Lower leg skin (tissue), 4 donors: ENCODE measurements around the gene ACOT13. TPM values are rescaled to one million over a fixed set of nuclear protein-coding genes. Genes with fewer than 3 reads are reported as not detected.
"Not testable (repeated sequence)": the region's sequence is repeated elsewhere in the genome, so short reads cannot be mapped to it uniquely, and the experiment has no call there.

ENCODE experiments used
- DNase-seq, 2 donors: peaks; one replicate each; pipeline ENCODE4 v3.0.0-alpha.2; 2019; ENCODE audit warnings: low spot score in 2 of 2
- H3K4me3 ChIP-seq: fragments of 200-600 bp; sonication (generic); 2 replicates; pipeline ENCODE4 v1.5.1; 2017; ENCODE audit warnings: mild to moderate bottlenecking, low read depth; ENCODE audit not compliant: poor library complexity, severe bottlenecking
- CTCF ChIP-seq, 3 donors: fragments of 450-650 bp; IDR thresholded peaks; one replicate each; pipeline ENCODE4 v1.5.1; 2016; ENCODE audit warnings: antibody characterized with exemption in 3 of 3, mild to moderate bottlenecking in 3 of 3, moderate library complexity in 2 of 3
- POLR2A ChIP-seq, 2 donors: fragments of 450-650 bp; IDR thresholded peaks; one replicate each; pipeline ENCODE4 v1.6.1; 2016 to 2017; ENCODE audit warnings: antibody characterized with exemption in 2 of 2, mild to moderate bottlenecking in 1 of 2, moderate library complexity in 1 of 2
- WGBS, 2 donors: methylation state at CpG; one replicate each; pipeline ENCODE4 v1.1.5; 2018; 5-methylcytosine and 5-hydroxymethylcytosine counted together
- intact Hi-C: fragments of 100-400 bp; cut with DNase I; formaldehyde crosslinking; loops from one replicate; pipeline ENCODE4 v1.15.0; 2023; ENCODE audit warnings: low total_unique reads
- total RNA-seq, 4 donors: library from RNA; depleted of rRNA; stranded (reverse); fragments of >200 nt; gene quantifications; one replicate each; pipeline ENCODE4 v1.1.0, GENCODE V29; 2016

Gene ACOT13
- total RNA-seq, 4 donors from 2014 or later, result 4.6 to 22.6 (median 10.6) TPM

- no peak for TF ChIP-seq CTCF (IDR thresholded peaks at IDR 0.05)
- TF ChIP-seq POLR2A (IDR thresholded peaks at IDR 0.05), result no peak
- no peak for DNase-seq
- no peak overlapping the region for H3K4me3 ChIP-seq
- WGBS, 2 donors, result 78% methylated on average over 5 of the region's 5 CpGs
- intact Hi-C loops, result no loop called here
These were observed 75.4 kb downstream of the ACOT13 start for GRCh38 chr6:24742216-24742738.

DNA sequence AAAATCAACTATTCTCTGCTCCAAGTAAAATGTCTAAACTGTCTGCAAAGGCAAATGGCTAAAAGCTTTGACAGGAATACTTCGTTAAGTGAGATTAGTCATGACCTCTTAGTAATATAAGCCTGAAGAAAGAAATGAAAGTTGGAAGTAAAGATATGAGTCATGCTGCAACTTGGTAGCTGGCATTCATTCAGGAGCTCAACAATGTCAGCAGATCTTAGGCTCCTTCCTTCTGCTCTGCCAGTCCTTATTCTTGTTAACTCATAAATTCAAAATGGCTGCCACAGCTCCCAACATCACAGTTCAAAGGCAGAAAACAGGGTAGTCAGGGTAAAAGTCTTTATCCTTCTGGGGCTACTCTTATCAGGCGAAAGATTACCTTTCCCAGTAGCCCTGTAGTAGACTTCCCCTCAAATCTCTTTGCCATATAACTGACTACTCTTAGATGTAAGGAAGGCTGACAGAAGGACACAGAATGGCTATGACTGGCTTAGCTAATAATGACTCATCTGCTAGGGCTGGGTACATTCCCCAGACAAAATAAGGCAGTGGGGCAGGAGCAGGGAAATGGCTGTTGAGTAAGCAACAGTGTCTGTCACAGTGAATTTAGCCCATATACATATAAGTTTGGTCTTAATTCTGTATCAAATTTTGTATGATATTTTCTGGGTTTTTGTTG is 76.5 kb downstream of the ACOT13 start:
- intact Hi-C loops, result no loop called here
- DNase-seq, result peak in 1 of 2 donors; percentile 66
- WGBS, 2 donors, result 39 to 46% methylated on average over 2 of the region's 2 CpGs
- no peak for TF ChIP-seq CTCF (IDR thresholded peaks at IDR 0.05)
- no peak for TF ChIP-seq POLR2A (IDR thresholded peaks at IDR 0.05)
- H3K4me3 ChIP-seq, result no peak overlapping the region

GRCh38 chr6:24743944-24744335 is 77.1 kb downstream of the ACOT13 start:
- H3K4me3 ChIP-seq, result no peak overlapping the region
- TF ChIP-seq POLR2A (IDR thresholded peaks at IDR 0.05) (no peak), CTCF (IDR thresholded peaks at IDR 0.05) (no peak)
- WGBS, 2 donors, result 78 to 89% methylated on average over 3 of the region's 3 CpGs
- intact Hi-C loops, result no loop called here
- no peak for DNase-seq

DNA sequence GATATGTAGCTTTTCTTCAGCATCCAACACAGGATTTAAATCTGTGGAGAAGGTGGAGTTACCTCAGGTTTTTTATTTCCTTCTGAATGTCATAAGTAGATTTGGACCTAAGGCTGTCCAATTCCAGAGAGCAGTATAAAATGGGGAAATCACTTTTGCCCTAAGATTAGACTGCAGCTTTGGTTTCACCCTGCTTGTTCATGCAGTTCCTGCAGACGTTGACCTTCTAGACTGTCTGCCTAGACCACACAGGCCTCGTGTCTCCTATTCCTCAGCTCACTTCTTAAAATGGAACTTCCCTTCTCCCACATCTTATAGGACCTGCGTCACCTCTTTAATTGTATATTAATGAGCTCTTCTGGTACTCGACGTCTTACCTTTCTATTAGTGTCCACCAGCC is 78.0 kb downstream of the ACOT13 start:
- H3K4me3 ChIP-seq, result no peak overlapping the region
- no peak for DNase-seq
- intact Hi-C loops, result no loop called here
- TF ChIP-seq POLR2A (IDR thresholded peaks at IDR 0.05) (no peak), CTCF (IDR thresholded peaks at IDR 0.05) (no peak)
- 78 to 82% methylated on average over 5 of the region's 5 CpGs for WGBS, 2 donors

DNA sequence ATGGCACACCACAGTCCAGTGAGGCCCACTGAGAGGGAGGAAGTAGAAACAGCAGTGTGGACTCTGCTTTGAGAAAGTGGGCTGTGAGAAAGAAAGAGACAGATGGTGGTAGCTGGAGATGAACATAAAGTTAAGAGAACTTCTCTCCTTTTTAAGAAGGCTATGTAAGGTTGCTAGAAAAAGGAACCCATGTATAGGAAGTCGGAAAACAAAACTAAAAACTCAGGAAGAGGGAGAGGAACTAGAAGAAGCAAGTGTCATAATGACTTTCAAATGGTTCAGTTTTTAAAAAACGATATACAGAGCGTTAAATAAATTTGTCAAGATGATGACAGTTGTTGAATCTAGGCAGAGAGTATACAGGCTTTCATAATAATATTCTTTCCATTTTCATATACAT is 82.4 kb downstream of the ACOT13 start:
- TF ChIP-seq CTCF (IDR thresholded peaks at IDR 0.05) (no peak), POLR2A (IDR thresholded peaks at IDR 0.05) (no peak)
- H3K4me3 ChIP-seq, result no peak overlapping the region
- 72 to 79% methylated on average over 3 of the region's 3 CpGs for WGBS, 2 donors
- no peak for DNase-seq
- intact Hi-C loops, result no loop called here

GRCh38 chr6:24750878-24751277 is 84.0 kb downstream of the ACOT13 start:
- intact Hi-C loops, DNase-seq, H3K4me3 ChIP-seq: not testable (repeated sequence)
- WGBS, 2 donors, result 66 to 80% methylated on average over 3 of the region's 3 CpGs
